Measurements from ENCODE around the gene RCOR3. TPM values are rescaled to one million over a fixed set of nuclear protein-coding genes. Genes with fewer than 3 reads are reported as not detected.

RCOR3 gene
- total RNA-seq, 2 donors from 2014 or later, result 34.7 to 37.8 TPM

- TF ChIP-seq, protein P1, sequence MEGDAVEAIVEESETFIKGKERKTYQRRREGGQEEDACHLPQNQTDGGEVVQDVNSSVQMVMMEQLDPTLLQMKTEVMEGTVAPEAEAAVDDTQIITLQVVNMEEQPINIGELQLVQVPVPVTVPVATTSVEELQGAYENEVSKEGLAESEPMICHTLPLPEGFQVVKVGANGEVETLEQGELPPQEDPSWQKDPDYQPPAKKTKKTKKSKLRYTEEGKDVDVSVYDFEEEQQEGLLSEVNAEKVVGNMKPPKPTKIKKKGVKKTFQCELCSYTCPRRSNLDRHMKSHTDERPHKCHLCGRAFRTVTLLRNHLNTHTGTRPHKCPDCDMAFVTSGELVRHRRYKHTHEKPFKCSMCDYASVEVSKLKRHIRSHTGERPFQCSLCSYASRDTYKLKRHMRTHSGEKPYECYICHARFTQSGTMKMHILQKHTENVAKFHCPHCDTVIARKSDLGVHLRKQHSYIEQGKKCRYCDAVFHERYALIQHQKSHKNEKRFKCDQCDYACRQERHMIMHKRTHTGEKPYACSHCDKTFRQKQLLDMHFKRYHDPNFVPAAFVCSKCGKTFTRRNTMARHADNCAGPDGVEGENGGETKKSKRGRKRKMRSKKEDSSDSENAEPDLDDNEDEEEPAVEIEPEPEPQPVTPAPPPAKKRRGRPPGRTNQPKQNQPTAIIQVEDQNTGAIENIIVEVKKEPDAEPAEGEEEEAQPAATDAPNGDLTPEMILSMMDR (IDR thresholded peaks at IDR 0.05), result no peak
- H3K27ac ChIP-seq, result peak overlapping the region; percentile 86
- no peaks in the 10 kb centered on the region for H3K9me3 ChIP-seq
- peaks cover 21% of the 10 kb centered on the region for H3K4me1 ChIP-seq
- intact Hi-C loops (cut with DNase I), result loop anchor here (10.0 kb wide), 1 partner anchor 327 kb away; no protein-coding TSS in a partner anchor
- H3K36me3 ChIP-seq, result no peaks in the 10 kb centered on the region
- DNase-seq, result peak; percentile 58
- H3K27me3 ChIP-seq, result no peaks in the 10 kb centered on the region
- H3K9ac ChIP-seq (ENCODE audit: low read depth in 2 of 2, low read length in 2 of 2), result peak overlapping the region; percentile 76 to 87
- peak overlapping the region; percentile 82 for H3K4me3 ChIP-seq
Measured at GRCh38 chr1:211327346-211327921, 68.3 kb downstream of the RCOR3 start.

GRCh38 chr1:211328084-211328694 is 69.0 kb downstream of the RCOR3 start:
- H3K4me3 ChIP-seq, result peak overlapping the region; percentile 82
- intact Hi-C loops (cut with DNase I), result loop anchor here (10.0 kb wide), 1 partner anchor 327 kb away; no protein-coding TSS in a partner anchor
- no peaks in the 10 kb centered on the region for H3K9me3 ChIP-seq
- no peaks in the 10 kb centered on the region for H3K27me3 ChIP-seq
- no peak for DNase-seq
- H3K4me1 ChIP-seq, result peaks cover 23% of the 10 kb centered on the region
- TF ChIP-seq, protein P1 (IDR thresholded peaks at IDR 0.05), result no peak
- peak overlapping the region; percentile 20 to 76 for H3K9ac ChIP-seq (ENCODE audit: low read depth in 2 of 2, low read length in 2 of 2)
- no peaks in the 10 kb centered on the region for H3K36me3 ChIP-seq
- peak overlapping the region; percentile 86 for H3K27ac ChIP-seq

DNA sequence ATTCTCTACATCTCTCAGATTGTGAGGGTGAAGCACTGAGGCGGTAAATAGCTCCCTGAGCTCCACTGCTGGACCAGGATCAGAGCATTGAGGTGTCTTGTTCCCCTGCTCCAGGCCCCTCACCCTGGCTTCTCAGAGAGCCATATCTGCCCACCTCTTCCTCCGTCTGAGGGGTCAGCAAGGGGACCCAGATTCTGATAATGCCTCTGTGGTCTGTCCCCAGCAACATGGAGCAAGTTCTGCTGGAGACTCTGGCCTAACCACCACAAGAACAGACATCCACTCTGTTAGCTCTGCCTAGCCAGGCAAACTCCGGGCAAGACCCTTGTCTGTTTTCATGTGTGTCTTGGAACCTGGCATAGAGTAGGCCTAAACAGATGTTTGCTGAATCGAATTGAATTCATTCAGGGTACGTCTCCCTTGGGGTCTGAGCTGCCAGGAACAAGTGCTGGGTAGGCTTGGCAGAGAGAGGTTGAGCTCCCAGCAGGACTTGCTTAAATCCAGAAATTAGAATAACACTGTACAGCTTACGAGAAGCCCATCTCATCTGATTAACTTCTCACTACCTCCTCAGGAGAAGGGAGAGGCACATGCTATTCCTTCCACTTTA is 69.8 kb downstream of the RCOR3 start:
- no peak for DNase-seq
- H3K9me3 ChIP-seq, result no peaks in the 10 kb centered on the region
- H3K4me3 ChIP-seq, result no peak overlapping the region
- H3K27ac ChIP-seq, result no peak overlapping the region
- TF ChIP-seq, protein P1 (IDR thresholded peaks at IDR 0.05), result no peak
- H3K4me1 ChIP-seq, result peaks cover 23% of the 10 kb centered on the region
- intact Hi-C loops (cut with DNase I), result loop anchor here (10.0 kb wide), 1 partner anchor 326 kb away; no protein-coding TSS in a partner anchor
- H3K36me3 ChIP-seq, result no peaks in the 10 kb centered on the region
- no peaks in the 10 kb centered on the region for H3K27me3 ChIP-seq
- H3K9ac ChIP-seq (ENCODE audit: low read depth in 2 of 2, low read length in 2 of 2), result peak overlapping the region; percentile 27 to 62

DNA sequence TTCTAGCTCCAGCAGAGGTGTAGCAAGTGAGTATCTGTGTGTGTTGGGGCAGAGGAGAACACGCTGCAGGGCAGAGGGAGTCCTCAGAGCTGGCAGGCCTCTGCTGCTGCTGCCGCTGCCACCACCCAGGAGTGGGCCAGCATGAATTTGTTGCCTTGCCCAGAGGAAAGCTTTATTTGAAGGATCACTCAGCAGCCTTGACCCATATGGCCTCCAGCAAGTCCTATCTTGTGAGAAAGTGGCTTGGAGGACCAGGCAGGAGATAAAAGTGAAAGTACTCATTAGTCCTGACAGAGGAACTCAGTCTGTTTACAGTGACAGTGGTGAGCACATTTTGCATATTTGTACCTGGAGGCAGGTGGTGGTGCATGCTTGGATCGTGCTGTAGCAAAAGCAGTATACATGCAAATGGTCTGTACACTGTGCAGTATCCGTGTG is 70.6 kb downstream of the RCOR3 start:
- no peak for DNase-seq
- no peak overlapping the region for H3K4me3 ChIP-seq
- H3K9me3 ChIP-seq, result no peaks in the 10 kb centered on the region
- peak overlapping the region in 1 of 2 donors; percentile 62 for H3K9ac ChIP-seq (ENCODE audit: low read depth in 2 of 2, low read length in 2 of 2)
- TF ChIP-seq, protein P1 (IDR thresholded peaks at IDR 0.05), result no peak
- H3K27me3 ChIP-seq, result no peaks in the 10 kb centered on the region
- H3K4me1 ChIP-seq, result peaks cover 28% of the 10 kb centered on the region
- intact Hi-C loops (cut with DNase I), result loop anchor here (10.0 kb wide), 1 partner anchor 325 kb away; no protein-coding TSS in a partner anchor
- no peaks in the 10 kb centered on the region for H3K36me3 ChIP-seq
- H3K27ac ChIP-seq, result no peak overlapping the region

DNA sequence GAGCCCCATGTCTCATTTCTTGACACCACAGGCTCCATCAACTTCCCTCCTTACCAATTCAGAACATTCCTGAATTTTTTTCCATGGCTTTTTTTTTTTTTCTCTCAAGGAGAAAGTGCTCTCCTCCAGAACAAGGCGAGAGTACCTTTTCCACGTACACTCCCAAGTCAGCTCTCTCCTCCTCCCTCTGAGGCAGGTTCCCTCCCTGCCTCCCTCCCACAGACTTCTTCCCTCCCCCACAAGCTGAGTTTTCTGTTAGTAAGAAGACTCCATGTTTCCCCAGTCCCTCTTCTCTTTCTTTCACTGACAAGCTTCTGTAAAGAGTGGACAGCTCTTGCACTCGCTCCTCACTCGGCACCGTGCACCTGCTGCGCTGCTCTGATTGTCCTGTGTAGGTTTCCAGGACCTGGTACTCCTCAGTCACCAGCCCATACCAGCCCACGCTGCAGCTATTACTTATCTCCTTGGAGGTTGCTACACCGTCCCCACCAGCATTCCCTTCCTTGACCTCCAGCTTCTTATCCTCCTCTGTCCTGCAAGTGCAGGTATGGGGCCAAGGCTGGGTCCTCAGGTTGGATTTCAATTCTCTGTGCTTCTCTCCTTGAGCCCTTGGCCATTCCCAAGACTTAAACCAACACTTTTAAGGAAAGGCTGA is 71.2 kb downstream of the RCOR3 start:
- DNase-seq, result no peak
- H3K9me3 ChIP-seq, result no peaks in the 10 kb centered on the region
- TF ChIP-seq, protein P1 (IDR thresholded peaks at IDR 0.05), result no peak
- H3K27ac ChIP-seq, result no peak overlapping the region
- H3K27me3 ChIP-seq, result no peaks in the 10 kb centered on the region
- H3K36me3 ChIP-seq, result no peaks in the 10 kb centered on the region
- no peak overlapping the region for H3K4me3 ChIP-seq
- intact Hi-C loops (cut with DNase I), result no loop called here
- peak overlapping the region in 1 of 2 donors; percentile 9 for H3K9ac ChIP-seq (ENCODE audit: low read depth in 2 of 2, low read length in 2 of 2)
- H3K4me1 ChIP-seq, result peaks cover 33% of the 10 kb centered on the region
